Measurements from ENCODE around the gene CMTM5. TPM values are rescaled to one million over a fixed set of nuclear protein-coding genes. Genes with fewer than 3 reads are reported as not detected.
"Not testable (repeated sequence)": the region's sequence is repeated elsewhere in the genome, so short reads cannot be mapped to it uniquely, and the experiment has no call there.

CMTM5 gene
- total RNA-seq, 4 donors from 2014 or later = not detected

DNA sequence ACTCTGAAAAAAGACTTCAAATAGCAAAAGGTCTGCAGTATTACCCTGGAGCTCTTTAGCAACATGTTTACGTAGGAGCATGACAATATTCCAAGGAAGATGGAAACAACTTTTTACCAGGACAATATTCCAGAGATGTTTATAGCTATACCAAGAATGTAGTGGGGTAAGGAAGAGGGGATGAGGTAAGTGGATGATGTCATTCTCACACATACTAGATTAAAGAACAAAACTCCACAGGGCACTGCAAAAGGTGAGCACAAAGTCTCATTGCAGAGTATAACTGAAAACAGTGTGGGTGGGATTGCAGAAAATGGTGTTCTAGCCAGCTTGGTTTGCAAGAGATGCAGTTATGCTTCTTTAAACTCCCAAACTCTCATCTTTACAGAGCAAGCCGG, 8.4 kb downstream of the CMTM5 start:
- intact Hi-C loops (cut with DNase I) = no loop called here
- Histone ChIP-seq H3K4me1 (peaks cover 0 to 2% (median 0%) of the 10 kb centered on the region in 3 donors), H3K27ac (no peak overlapping the region), H3K4me3 (no peak overlapping the region), H3K9me3 (no peaks in the 10 kb centered on the region), H3K36me3 (no peaks in the 10 kb centered on the region), H3K27me3 (peaks cover 0 to 30% (median 0%) of the 10 kb centered on the region in 4 donors)
- 76 to 82% methylated on average over 2 of the region's 2 CpGs for WGBS, 2 donors
- no peak for DNase-seq
- no peak for TF ChIP-seq POLR2A (IDR thresholded peaks at IDR 0.05)
- TF ChIP-seq, protein P1, sequence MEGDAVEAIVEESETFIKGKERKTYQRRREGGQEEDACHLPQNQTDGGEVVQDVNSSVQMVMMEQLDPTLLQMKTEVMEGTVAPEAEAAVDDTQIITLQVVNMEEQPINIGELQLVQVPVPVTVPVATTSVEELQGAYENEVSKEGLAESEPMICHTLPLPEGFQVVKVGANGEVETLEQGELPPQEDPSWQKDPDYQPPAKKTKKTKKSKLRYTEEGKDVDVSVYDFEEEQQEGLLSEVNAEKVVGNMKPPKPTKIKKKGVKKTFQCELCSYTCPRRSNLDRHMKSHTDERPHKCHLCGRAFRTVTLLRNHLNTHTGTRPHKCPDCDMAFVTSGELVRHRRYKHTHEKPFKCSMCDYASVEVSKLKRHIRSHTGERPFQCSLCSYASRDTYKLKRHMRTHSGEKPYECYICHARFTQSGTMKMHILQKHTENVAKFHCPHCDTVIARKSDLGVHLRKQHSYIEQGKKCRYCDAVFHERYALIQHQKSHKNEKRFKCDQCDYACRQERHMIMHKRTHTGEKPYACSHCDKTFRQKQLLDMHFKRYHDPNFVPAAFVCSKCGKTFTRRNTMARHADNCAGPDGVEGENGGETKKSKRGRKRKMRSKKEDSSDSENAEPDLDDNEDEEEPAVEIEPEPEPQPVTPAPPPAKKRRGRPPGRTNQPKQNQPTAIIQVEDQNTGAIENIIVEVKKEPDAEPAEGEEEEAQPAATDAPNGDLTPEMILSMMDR (IDR thresholded peaks at IDR 0.05) = no peak

DNA sequence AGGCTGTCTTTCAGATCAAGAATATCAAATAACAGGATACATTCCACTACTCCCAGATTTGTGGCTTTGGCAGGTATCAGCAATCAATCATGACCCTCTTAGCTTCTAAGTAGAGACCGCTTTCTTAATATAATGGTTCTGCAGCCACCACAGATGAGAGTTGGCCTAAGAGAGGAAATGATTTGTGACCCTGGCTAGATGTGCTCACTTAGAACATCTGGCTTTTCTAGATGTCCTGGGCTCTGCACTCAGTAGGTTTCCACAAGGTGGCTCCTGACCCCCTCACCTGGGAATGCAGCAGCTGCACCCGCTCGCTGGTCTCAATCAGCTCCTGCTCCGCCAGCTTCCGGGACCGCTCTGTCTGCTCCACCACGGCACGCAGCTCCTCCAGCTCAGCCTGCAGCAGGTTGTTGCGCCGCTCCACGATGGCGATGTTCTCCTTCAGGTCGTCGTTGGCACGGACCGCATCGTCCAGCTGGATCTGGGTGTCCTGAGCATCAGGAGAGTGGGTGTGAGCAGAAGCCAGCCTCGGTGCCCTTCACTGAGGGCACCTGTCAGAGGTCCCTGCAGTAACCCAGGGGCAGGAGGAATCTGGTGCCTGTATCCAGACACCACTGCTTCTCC, 8.9 kb downstream of the CMTM5 start:
- Histone ChIP-seq H3K9me3 (no peaks in the 10 kb centered on the region), H3K27me3 (peaks cover 0 to 27% (median 0%) of the 10 kb centered on the region in 4 donors), H3K36me3 (no peaks in the 10 kb centered on the region), H3K4me3 (no peak overlapping the region), H3K4me1 (no peaks in the 10 kb centered on the region), H3K27ac (no peak overlapping the region)
- TF ChIP-seq, protein P1 (IDR thresholded peaks at IDR 0.05) = no peak
- TF ChIP-seq POLR2A (IDR thresholded peaks at IDR 0.05) = no peak
- intact Hi-C loops (cut with DNase I) = no loop called here
- no peak for DNase-seq
- 80 to 81% methylated on average over 2 to 8 of the region's 18 CpGs for WGBS, 2 donors

DNA sequence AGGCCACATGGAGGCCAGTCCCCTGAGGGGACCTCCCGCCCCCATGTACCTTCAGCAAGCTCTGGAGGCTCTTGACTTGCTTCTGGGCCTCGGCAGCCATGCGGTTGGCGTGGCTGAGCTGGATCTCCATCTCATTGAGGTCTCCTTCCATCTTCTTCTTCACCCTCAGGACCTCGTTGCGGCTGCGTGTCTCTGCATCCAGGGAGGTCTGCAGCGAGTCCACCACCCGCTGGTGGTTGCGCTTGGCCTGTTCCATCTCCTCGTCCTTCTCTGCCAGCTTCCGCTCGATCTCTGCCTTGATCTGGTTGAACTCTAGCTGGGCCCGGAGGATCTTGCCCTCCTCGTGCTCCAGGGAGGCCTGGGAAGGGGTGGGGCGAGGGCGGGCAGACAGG, 9.4 kb downstream of the CMTM5 start:
- H3K27me3 ChIP-seq = peaks cover 0 to 26% (median 0%) of the 10 kb centered on the region in 4 donors
- DNase-seq; H3K36me3 ChIP-seq; H3K4me3 ChIP-seq; H3K4me1 ChIP-seq; intact Hi-C loops (cut with DNase I); H3K9me3 ChIP-seq; H3K27ac ChIP-seq: not testable (repeated sequence)
- 86 to 93% methylated on average over 3 to 12 of the region's 17 CpGs for WGBS, 2 donors

DNA sequence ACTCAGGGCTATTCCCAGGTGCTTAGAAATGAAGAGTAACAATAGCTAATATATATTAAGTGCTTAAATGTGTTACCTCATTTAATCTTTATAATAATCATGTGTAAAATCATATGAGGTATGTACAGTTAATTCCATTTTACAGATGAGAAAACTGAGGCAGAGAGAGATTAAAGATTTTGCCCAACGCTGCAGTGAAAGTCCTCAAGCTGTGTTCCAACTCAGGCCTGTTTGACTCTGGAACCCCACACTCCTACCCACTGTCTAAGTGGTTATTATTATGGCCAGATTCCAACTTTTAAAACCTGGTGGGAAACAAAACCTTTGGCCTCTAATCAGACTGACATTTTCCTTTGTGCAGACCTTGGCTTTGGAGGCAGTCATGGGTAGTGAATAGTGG, 10.2 kb downstream of the CMTM5 start:
- DNase-seq = no peak
- Histone ChIP-seq H3K27ac (no peak overlapping the region), H3K4me1 (no peaks in the 10 kb centered on the region), H3K9me3 (no peaks in the 10 kb centered on the region), H3K27me3 (peaks cover 0 to 20% (median 0%) of the 10 kb centered on the region in 4 donors), H3K36me3 (no peaks in the 10 kb centered on the region), H3K4me3 (no peak overlapping the region)
- intact Hi-C loops (cut with DNase I) = no loop called here
- TF ChIP-seq, protein P1 (IDR thresholded peaks at IDR 0.05) = no peak
- TF ChIP-seq POLR2A (IDR thresholded peaks at IDR 0.05) = no peak
- WGBS, 2 donors = 82 to 86% methylated on average over 1 of the region's 1 CpG

DNA sequence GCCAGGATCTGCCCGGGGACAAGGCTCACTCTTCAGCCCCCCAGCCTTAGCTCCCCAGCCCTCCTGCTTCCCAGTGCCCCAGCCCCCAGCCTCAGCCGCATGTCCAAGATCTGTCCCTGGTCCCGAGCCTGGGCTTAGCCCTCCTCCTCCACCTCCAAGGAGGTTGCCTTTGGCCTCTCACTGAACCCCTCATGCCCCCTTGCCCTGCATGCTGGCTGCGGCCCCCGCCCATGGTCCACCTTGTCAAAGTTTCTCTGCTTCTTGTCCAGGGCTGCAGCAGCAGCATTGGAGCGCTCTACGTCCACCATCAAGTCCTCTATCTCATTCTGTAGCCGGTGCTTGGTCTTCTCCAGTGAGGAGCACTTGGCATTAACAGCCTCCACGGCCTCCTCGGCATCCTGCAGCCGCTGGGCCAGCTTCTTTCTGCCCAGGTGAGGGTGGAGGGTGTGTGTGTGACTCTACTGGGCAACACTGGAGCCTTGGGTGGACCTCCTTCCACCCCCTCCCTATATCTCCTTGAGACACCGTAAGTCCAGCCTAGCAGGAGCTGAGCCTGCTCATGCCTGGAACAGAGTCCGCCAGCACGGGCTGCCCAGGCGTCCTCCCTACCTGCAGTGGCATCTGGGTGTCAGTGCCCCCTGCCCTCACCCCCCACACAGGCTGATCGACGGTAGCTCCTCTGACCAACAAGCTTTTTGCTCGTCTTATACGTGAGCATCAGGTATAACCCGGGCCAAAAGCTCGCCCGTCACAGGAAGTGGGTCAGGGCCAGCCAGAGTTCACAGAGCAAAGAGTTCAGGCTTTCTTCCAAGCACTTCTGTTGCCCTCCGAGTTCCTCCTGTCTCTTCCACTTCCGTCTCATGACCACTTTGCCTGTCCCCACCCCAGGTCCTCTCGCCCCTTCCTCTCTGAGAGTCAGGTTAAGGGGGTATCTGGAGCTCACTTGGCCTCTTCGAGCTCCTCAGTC, 11.4 kb downstream of the CMTM5 start:
- Histone ChIP-seq H3K27ac (no peak overlapping the region), H3K9me3 (no peaks in the 10 kb centered on the region), H3K4me3 (no peak overlapping the region), H3K36me3 (no peaks in the 10 kb centered on the region), H3K27me3 (peaks cover 0 to 18% (median 0%) of the 10 kb centered on the region in 4 donors), H3K4me1 (no peaks in the 10 kb centered on the region)
- WGBS, 2 donors = 68 to 70% methylated on average over 17 of the region's 26 CpGs
- intact Hi-C loops (cut with DNase I) = no loop called here
- no peak for TF ChIP-seq POLR2A (IDR thresholded peaks at IDR 0.05)
- TF ChIP-seq, protein P1 (IDR thresholded peaks at IDR 0.05) = no peak
- DNase-seq = no peak

Measured in esophagus squamous epithelium (tissue), 5 donors.